Testis (tissue), 2 donors: ENCODE results near the gene ADAMTS19.

Source experiments
- POLR2A ChIP-seq: fragments of 450-650 bp; IDR thresholded peaks from one replicate; pipeline ENCODE4 v1.6.1; 2017; ENCODE audit warnings: antibody characterized with exemption, mild to moderate bottlenecking, moderate library complexity
- TF ChIP-seq, protein P1 (sequence below), 3 experiments: fragments of 450-650 bp in 2 of 3; fragments of 200-600 bp in 1 of 3; sonication (generic) in 1 of 3; IDR thresholded peaks; one replicate each; pipeline ENCODE4 v1.5.1; 2016 to 2019; ENCODE audit warnings: antibody characterized with exemption in 3 of 3, mild to moderate bottlenecking in 2 of 3, moderate library complexity in 1 of 3

DNA sequence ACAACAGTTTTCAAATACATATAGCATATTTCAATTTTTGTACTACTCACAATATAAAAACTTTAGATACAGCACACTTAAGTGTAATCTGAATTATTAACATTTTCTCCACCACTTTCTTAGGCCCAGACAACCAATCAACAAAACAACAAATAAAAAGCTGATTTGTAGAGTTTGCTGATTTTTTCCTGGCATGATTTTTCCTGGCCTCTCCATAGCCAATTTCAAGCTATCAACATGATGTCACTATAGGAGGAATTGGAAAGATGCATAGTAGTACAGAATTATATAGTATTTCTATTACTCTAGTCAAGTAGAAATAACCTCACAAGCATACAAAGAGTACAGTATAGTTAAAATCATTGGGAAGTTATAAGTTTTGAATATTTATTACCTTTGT, 35.1 kb upstream of the ADAMTS19 start:
- TF ChIP-seq, protein P1, sequence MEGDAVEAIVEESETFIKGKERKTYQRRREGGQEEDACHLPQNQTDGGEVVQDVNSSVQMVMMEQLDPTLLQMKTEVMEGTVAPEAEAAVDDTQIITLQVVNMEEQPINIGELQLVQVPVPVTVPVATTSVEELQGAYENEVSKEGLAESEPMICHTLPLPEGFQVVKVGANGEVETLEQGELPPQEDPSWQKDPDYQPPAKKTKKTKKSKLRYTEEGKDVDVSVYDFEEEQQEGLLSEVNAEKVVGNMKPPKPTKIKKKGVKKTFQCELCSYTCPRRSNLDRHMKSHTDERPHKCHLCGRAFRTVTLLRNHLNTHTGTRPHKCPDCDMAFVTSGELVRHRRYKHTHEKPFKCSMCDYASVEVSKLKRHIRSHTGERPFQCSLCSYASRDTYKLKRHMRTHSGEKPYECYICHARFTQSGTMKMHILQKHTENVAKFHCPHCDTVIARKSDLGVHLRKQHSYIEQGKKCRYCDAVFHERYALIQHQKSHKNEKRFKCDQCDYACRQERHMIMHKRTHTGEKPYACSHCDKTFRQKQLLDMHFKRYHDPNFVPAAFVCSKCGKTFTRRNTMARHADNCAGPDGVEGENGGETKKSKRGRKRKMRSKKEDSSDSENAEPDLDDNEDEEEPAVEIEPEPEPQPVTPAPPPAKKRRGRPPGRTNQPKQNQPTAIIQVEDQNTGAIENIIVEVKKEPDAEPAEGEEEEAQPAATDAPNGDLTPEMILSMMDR (IDR thresholded peaks at IDR 0.05), result no peak
- no peak for TF ChIP-seq POLR2A
